T47D (cell line): ENCODE data around the gene ALK.

Source experiments
- DNase-seq, 2 experiments: peaks; one replicate each; pipeline versions ENCODE4 v3.0.0 to v3.0.0-alpha.2; 2011 to 2012; ENCODE audit warnings: low read depth in 1 of 2, low spot score in 1 of 2
- JUND ChIP-seq: IDR thresholded peaks from 2 replicates; pipeline ENCODE4 v1.6.1; 2012; ENCODE audit warnings: low read depth
- in situ Hi-C: cut with HindIII; loops from 2 replicates; pipeline ENCODE4 v1.10.0; 2016; ENCODE audit warnings: low sequenced_read_pairs, low pct_unique_long_range_greater_than_20kb

The ALK gene

DNA sequence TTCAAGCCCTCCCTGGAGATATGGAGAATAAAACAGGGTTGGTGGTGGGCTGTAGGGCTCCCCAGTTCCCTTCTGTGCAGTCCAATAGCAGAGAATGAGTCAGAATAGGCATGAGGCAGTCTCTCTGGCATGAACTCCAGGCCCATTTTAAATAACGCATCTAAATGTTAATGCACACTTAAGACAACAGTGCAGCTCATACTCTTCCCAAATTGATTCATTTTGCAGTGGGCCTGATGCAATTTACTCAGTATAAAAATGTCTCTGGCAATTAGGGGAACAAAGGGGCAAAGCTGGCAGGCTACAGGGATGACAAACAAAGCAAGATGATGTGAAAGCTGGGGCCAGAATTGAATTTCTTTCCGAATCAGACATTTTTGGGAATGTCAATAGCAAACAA, 403.4 kb downstream of the ALK start:
- in situ Hi-C loops: no loop called here
- no peak for TF ChIP-seq JUND
- DNase-seq: no peak

DNA sequence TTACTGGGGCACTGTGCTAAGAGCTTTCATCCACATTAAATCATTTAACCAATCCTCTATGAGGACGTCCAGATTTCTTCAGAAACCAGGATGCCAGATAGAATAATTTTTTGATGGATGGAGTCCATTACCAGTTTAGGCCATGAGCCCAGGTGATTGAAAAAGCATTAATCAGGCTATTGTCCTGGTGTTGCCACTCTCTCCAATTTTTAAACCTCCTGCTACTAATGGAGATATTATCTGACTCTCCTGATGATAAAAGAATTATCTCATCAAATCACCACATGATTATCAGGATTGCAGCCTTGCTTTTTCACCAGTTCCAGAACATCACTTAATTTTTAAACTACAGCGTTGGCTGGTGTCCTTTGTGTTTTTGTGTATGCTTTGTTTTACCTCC, 404.0 kb downstream of the ALK start:
- TF ChIP-seq JUND: no peak
- in situ Hi-C loops: no loop called here
- no peak for DNase-seq

DNA sequence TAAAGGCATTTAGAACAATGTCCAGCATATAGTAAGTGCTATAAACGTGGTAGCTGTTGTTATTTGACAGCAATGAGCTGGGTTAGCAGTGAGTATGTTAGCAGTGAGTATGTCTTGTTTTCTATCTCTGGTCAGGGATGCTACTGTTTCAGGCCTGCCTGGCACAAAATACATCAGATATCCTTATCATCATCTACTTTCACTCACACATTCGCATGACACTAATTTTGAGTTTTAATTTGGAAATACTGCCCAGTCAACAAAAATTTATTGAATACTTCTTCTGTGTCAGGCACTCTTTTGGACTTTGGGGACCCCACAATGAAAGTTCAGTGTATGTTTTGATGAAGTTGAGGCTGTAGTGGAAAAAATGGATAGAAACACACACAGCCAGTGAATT, 404.6 kb downstream of the ALK start:
- in situ Hi-C loops: no loop called here
- no peak for TF ChIP-seq JUND
- no peak for DNase-seq

DNA sequence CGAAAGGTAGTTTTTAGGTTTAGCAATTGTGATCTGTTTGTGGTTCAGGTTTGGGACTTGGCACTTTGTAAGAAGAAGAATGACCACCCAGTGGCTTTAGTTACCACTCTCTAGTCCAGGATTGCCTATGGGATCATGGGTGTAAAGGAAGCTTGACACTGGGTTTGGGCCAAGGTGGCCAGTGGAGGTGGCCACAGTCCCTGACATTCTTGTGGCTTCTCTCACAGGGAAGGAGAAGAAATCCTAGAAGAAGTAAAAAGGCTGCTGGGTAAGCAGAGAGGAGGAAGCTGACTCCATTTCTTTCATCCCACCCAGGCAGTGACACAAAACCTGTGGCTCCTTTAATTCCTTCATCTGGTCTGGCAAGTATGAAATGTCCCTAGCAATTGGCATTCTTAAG, 411.5 kb downstream of the ALK start:
- DNase-seq: no peak
- in situ Hi-C loops: no loop called here
- TF ChIP-seq JUND: no peak

DNA sequence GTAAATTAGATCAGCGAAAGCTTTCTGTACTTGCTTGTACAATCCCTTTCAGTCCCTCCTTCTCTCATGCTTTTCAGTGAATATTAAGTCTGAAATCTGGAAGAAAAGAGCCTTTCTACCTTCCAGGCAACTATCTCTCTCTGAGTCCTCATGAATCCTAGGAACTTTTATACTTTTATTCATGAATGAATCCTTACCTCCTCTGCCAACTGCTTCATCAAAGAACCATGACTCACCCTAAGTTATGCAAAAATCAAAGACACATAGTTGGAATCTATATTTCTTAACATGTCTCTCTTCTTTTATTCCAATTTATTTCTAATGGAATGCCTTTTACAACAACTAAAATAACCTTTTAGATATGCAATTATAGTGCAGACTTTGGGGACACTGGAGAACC, 412.0 kb downstream of the ALK start:
- in situ Hi-C loops: no loop called here
- TF ChIP-seq JUND: no peak
- DNase-seq: no peak

DNA sequence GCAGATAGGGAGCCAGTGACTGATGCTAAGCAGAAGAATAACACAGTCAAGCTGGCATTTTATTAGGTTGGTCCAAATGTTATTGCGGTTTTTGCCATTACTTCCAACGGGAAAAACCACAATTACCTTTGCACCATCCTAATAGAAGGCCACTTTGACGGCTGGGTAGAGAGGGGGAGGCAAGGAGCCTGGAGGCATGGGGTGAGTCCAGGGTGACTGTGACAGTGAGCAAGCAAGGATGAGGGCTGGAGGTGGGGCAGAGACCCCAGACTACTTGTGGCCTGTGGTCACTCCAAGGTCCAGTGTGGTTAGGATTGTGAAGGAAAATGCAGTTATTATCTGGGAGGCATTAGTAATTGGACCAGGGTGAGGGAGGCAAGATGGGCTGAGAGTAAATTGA, 416.6 kb downstream of the ALK start:
- in situ Hi-C loops: no loop called here
- no peak for TF ChIP-seq JUND
- no peak for DNase-seq

DNA sequence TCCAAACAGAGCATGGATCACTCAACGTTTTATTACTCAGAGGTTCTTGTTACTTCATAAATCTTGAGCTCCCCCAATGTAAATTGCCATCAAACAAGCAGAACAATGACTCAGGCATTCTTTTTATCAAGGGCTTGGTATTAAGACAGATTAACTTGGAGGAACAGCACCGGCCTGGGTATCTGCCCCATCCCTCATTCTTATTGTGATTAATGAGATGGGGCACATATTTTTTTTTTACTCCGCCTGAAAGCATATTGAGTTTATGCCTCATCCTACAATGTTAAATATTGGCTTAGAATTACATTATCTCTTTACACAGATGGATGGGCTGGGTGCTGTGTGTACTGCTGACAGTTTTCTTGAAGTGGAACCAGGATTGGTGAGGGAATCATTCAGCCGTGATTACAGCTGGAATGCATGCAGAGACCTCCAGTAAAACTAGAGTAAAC, 418.9 kb downstream of the ALK start:
- DNase-seq: no peak
- in situ Hi-C loops: no loop called here
- no peak for TF ChIP-seq JUND

DNA sequence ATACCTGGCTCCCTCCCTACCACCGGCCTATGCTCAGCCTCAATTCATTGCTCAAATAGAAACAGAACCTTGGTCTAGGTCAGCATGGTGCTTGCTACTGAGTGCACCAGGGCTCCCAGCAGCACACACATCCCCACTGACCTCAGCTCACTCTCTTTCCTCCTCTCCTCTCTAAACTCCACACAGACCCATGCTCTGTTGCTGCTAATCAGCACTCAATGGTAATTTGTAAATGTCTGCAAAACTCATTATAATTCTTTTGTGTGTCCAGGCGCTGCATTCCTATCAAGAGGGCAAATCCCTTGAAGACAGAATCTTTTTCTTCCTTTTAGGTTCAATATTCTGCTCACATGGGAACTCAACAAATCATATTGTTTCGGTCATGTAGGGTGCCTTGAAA, 424.0 kb downstream of the ALK start:
- in situ Hi-C loops: no loop called here
- TF ChIP-seq JUND: no peak
- no peak for DNase-seq

DNA sequence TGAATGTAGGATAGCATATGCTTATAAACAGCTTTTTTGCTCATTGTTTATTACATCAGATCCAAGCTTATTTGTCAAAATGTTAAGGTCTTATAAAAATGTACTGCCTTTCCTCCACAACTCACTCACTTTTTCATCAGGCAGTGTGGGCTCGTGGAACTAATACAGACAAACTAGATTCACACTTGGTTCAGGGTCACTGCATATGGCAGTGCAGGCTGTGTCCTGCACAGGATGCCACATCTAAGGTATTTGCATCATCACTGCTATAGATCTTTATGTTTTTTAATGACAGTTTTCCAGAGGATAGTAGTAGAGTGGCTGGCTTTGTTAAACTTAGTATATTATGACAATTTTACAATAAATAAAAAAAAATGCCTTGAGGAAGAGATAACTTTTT, 425.2 kb downstream of the ALK start:
- in situ Hi-C loops: no loop called here
- DNase-seq: no peak
- TF ChIP-seq JUND: no peak

DNA sequence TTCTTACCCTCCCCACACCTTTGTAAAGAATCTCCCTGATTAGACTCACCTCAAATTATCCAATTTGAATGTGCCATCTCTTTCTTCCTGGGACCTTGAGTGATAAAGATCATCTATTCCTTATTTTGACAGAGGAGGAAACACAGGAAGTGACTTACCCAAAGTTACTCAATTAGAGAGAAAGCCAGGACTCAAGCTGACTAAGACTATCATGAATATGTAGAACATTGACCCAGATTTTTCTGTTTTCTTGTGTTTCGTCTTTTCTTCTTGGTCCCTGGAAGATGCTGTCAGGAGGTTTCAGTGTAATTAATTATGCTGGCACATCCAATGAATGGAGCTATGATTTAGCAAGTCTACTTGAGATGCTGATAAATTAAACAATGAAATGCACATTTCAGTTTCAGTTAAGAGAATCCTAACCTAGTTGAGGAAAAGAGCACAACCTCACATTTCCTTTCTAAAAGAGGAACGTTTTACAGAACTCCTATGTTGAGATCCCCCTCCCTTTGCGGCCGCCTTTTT, 425.8 kb downstream of the ALK start:
- DNase-seq: no peak
- in situ Hi-C loops: no loop called here
- TF ChIP-seq JUND: no peak

DNA sequence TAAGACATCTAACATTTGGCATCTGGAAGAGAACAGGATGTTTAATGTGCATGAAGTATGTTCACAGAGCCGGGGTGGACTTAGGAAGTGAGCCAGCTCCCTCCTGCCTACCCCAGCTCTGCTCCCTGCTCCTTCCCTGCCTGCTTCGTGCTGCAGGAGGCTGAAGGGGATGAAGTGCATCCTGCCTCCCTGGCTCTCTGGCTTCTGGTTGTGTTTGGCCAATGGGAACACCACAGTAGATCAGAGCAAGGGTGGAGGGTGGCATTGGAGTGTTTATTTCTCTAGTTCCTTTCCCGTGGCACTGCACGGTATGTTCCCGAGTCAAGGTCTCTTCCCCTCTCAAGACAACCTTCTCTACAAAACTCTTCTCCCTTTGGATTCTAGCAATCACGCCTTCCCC, 426.3 kb downstream of the ALK start:
- no peak for TF ChIP-seq JUND
- in situ Hi-C loops: no loop called here
- no peak for DNase-seq

DNA sequence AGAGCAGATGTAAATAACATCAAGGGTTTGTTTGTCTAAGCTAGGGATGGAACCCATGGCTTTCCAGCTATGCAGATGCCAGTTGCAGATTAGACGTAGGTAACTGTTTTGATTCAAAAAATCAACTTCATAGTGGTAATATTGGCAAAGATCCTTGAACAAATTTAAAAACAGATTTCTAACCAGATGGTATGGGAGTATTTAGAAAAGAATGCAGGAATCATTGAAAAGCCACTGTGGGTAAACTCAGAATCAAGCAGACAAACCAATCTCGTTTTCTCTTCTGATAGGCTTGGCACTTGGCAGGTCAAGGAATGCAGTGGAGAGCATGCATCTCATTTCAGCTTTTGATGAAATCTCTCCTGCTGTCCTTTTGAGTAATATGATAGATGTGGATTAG, 428.7 kb downstream of the ALK start:
- no peak for DNase-seq
- TF ChIP-seq JUND: no peak
- in situ Hi-C loops: no loop called here

DNA sequence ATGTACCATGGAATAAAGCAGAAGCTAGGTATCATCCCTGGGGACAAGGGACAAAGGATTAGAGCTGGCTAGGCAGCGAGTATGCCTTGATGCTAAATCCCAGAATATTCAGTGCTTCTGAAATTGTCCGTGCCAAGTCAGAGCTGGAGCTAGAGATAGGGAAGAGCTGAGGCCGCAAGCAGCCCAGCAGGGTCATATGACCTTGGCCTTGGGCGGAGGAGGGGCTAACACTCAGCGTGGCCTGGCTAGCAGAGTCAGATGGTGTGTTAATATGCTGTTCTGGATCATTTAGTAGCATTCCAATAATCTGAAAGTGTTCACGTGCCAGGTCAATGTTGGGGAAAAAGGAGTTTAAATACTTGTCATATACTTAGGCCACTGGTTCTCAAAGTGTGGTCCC, 431.3 kb downstream of the ALK start:
- in situ Hi-C loops: no loop called here
- DNase-seq: no peak
- no peak for TF ChIP-seq JUND

DNA sequence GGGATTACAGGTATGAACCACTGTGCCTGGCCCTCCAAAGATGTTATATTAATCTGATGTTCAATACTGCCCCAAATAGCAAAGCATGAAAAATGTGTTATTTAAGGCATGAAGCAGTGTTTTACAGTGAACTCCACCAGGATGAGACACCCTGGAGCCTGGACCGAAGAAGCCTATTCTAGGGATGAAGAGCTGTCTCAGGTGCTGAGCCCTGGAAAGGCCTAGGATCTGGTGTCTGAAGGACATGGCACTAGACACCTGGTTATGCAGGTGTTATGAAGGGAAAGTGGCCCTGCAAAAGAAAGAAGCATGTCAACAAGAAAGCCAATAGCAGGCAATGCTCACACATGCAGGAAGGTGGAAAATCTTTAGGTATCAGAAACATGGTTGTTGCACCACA, 431.8 kb downstream of the ALK start:
- no peak for DNase-seq
- no peak for TF ChIP-seq JUND
- in situ Hi-C loops: no loop called here
